GM23338 (cell line): ENCODE data around the gene PHACTR2.

Experiments used
- CREB1 ChIP-seq: fragments of 250-450 bp; sonication (Bioruptor Pico); IDR thresholded peaks from 2 replicates; pipeline ENCODE4 v1.5.0; 2020; ENCODE audit warnings: low read depth, mild to moderate bottlenecking, moderate library complexity
- EZH2 ChIP-seq: fragments of 200-600 bp; sonication (generic); IDR thresholded peaks from one replicate; pipeline ENCODE4 v1.8.0; 2017; ENCODE audit warnings: antibody characterized with exemption, mild to moderate bottlenecking, low read depth; ENCODE audit not compliant: unreplicated experiment
- EZH2phosphoT487 ChIP-seq: fragments of 200-600 bp; sonication (generic); IDR thresholded peaks from one replicate; pipeline ENCODE4 v1.8.1; 2018; ENCODE audit warnings: antibody characterized with exemption; ENCODE audit not compliant: unreplicated experiment
- JUNB ChIP-seq: IDR thresholded peaks from one replicate; pipeline ENCODE4 v1.6.1; 2016; ENCODE audit warnings: antibody characterized with exemption; ENCODE audit not compliant: unreplicated experiment
- NANOG ChIP-seq: IDR thresholded peaks from 2 replicates; pipeline ENCODE4 v1.6.1; 2016; ENCODE audit warnings: antibody characterized with exemption, borderline replicate concordance
- POLR2AphosphoS5 ChIP-seq: IDR thresholded peaks from 2 replicates; pipeline ENCODE4 v1.6.1; 2016; ENCODE audit warnings: antibody characterized with exemption, low read depth
- ZNF114 ChIP-seq: fragments of 250-450 bp; sonication (Bioruptor Pico); IDR thresholded peaks from 2 replicates; pipeline ENCODE4 v1.5.0; 2020; ENCODE audit warnings: mild to moderate bottlenecking, moderate library complexity
- TF ChIP-seq, protein P1 (sequence below): IDR thresholded peaks from one replicate; pipeline ENCODE4 v1.6.1; 2018; ENCODE audit warnings: antibody characterized with exemption; ENCODE audit not compliant: unreplicated experiment
- TF ChIP-seq, protein P2 (sequence below), 2 experiments: fragments of 200-600 bp in 1 of 2; sonication (generic) in 1 of 2; conservative IDR thresholded peaks; 2 replicates each; pipeline versions ENCODE4 v1.5.1 to v1.6.1; 2016 to 2017; ENCODE audit warnings: antibody characterized with exemption in 2 of 2, low read depth in 2 of 2, mild to moderate bottlenecking in 2 of 2, moderate library complexity in 1 of 2
- TF ChIP-seq, protein P3 (sequence below): IDR thresholded peaks from 2 replicates; pipeline ENCODE4 v1.6.1; 2016; ENCODE audit warnings: antibody characterized with exemption

DNA sequence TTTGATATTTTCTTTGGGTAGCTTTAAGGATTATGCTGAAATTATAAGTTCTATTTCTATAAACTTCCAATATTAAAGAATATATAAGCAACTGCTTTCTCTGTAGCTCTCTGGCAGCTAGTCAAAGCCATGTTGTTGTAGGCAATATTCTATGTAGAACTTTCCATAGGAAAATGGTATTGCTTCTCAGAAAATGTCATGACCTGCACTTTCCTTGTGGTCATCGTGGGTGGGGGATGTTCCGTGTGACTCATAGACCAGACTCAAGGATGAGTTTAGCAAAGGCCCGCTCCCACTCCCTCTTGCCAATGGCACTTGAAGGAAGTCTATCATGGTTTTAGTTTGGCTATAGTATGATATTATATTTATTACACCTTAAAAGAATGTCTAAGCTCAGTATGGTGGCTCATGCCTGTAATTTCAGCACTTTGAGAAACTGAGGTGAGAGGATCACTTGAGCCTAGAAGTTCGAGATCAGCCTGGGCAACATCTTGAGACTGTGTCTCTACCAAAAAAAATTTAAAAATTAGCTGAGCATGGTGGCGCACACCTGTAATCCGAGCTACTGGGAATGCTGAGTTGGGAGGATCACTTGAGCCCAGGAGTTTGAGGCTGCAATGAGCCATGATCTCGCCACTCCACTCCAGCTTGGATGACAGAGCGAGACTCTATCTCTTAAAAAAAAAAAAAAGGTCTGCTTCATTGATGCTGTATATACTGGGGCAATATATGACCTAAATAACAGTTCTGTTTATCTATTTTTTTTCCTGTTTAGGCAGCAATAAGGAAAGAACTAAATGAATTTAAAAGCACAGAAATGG lies 128.7 kb downstream of the PHACTR2 start:
- TF ChIP-seq, protein P1, sequence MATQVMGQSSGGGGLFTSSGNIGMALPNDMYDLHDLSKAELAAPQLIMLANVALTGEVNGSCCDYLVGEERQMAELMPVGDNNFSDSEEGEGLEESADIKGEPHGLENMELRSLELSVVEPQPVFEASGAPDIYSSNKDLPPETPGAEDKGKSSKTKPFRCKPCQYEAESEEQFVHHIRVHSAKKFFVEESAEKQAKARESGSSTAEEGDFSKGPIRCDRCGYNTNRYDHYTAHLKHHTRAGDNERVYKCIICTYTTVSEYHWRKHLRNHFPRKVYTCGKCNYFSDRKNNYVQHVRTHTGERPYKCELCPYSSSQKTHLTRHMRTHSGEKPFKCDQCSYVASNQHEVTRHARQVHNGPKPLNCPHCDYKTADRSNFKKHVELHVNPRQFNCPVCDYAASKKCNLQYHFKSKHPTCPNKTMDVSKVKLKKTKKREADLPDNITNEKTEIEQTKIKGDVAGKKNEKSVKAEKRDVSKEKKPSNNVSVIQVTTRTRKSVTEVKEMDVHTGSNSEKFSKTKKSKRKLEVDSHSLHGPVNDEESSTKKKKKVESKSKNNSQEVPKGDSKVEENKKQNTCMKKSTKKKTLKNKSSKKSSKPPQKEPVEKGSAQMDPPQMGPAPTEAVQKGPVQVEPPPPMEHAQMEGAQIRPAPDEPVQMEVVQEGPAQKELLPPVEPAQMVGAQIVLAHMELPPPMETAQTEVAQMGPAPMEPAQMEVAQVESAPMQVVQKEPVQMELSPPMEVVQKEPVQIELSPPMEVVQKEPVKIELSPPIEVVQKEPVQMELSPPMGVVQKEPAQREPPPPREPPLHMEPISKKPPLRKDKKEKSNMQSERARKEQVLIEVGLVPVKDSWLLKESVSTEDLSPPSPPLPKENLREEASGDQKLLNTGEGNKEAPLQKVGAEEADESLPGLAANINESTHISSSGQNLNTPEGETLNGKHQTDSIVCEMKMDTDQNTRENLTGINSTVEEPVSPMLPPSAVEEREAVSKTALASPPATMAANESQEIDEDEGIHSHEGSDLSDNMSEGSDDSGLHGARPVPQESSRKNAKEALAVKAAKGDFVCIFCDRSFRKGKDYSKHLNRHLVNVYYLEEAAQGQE, result no peak
- no peak for TF ChIP-seq POLR2AphosphoS5
- TF ChIP-seq CREB1 (CRISPR knock-in tag), result no peak
- no peak for TF ChIP-seq NANOG
- TF ChIP-seq, protein P2, sequence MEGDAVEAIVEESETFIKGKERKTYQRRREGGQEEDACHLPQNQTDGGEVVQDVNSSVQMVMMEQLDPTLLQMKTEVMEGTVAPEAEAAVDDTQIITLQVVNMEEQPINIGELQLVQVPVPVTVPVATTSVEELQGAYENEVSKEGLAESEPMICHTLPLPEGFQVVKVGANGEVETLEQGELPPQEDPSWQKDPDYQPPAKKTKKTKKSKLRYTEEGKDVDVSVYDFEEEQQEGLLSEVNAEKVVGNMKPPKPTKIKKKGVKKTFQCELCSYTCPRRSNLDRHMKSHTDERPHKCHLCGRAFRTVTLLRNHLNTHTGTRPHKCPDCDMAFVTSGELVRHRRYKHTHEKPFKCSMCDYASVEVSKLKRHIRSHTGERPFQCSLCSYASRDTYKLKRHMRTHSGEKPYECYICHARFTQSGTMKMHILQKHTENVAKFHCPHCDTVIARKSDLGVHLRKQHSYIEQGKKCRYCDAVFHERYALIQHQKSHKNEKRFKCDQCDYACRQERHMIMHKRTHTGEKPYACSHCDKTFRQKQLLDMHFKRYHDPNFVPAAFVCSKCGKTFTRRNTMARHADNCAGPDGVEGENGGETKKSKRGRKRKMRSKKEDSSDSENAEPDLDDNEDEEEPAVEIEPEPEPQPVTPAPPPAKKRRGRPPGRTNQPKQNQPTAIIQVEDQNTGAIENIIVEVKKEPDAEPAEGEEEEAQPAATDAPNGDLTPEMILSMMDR (conservative IDR thresholded peaks at IDR 0.05; ENCODE audit: low read depth in 2 of 2), result no peak
- no peak for TF ChIP-seq EZH2phosphoT487
- TF ChIP-seq, protein P3, sequence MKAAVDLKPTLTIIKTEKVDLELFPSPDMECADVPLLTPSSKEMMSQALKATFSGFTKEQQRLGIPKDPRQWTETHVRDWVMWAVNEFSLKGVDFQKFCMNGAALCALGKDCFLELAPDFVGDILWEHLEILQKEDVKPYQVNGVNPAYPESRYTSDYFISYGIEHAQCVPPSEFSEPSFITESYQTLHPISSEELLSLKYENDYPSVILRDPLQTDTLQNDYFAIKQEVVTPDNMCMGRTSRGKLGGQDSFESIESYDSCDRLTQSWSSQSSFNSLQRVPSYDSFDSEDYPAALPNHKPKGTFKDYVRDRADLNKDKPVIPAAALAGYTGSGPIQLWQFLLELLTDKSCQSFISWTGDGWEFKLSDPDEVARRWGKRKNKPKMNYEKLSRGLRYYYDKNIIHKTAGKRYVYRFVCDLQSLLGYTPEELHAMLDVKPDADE, result no peak
- no peak for TF ChIP-seq JUNB
- no peak for TF ChIP-seq EZH2
- no peak for TF ChIP-seq ZNF114 (CRISPR knock-in tag)
